H1 (cell line): Measurements from ENCODE around the gene PSKH1.

ENCODE experiments used
- CHD2 ChIP-seq: IDR thresholded peaks from 2 replicates; pipeline ENCODE4 v1.6.1; 2012; ENCODE audit warnings: low read length, improper control_type of control experiment
- EZH2 ChIP-seq: fragments of 200-600 bp; sonication (generic); IDR thresholded peaks from 2 replicates; pipeline ENCODE4 v1.7.1; 2012; ENCODE audit warnings: low read depth, mild to moderate bottlenecking, moderate library complexity, low read length, inconsistent platforms; ENCODE audit not compliant: severe bottlenecking
- POLR2A ChIP-seq, 2 experiments: IDR thresholded peaks; 1 replicate in 1 of 2; 2 replicates in 1 of 2; pipeline ENCODE4 v1.6.1; 2011; ENCODE audit warnings: low read depth in 2 of 2, low read length in 2 of 2, mild to moderate bottlenecking in 2 of 2; ENCODE audit errors: control extremely low read depth in 1 of 2
- TF ChIP-seq, protein P1 (sequence below): IDR thresholded peaks from 2 replicates; pipeline ENCODE4 v1.6.1; 2012; ENCODE audit warnings: inconsistent platforms
- TF ChIP-seq, protein P2 (sequence below): IDR thresholded peaks from 2 replicates; pipeline ENCODE4 v1.6.1; 2011; ENCODE audit warnings: low read depth, mild to moderate bottlenecking, low read length; ENCODE audit not compliant: insufficient read depth

DNA sequence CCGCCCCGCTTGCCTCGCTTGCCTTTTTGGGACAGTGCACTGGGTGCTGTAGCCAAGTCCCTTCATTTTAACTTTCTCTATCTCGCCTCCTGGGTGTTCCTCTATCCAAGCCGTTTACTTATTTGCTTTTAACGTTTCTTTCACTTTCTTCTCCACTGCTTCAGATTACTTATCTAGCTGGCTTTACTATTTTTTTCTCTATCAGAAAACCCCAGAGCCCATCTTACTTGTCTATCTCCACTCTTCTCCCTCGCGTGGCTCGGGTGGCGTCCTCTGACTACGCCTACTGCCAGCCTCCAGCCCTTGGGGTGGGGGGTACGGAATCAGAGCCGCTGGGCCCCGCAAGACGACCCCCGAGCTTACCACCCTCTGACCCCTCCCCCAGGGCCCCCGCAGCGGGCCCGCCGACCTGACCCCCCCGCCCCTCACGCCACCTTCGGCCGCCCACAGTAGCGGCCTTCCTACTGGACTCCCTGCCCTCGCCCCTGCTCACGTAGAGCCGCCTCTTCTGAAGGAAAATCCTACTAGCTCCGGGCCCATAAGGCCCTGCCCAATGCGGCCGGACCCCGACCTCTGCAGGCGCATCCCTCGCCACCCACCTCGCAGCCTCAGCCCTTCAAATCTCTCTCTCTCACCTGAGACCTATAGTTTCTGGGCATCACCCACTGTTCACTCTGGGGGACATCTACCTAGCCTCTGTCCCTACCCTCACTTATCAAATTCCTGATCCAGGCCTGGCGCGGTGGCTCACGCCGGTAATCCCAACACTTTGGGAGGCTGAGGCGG, 76.4 kb downstream of the PSKH1 start:
- TF ChIP-seq POLR2A (IDR thresholded peaks at IDR 0.05; ENCODE audit: control extremely low read depth in 1 of 2, low read depth in 2 of 2, low read length in 2 of 2): no peak
- TF ChIP-seq, protein P1, sequence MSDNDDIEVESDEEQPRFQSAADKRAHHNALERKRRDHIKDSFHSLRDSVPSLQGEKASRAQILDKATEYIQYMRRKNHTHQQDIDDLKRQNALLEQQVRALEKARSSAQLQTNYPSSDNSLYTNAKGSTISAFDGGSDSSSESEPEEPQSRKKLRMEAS: no peak
- TF ChIP-seq, protein P2, sequence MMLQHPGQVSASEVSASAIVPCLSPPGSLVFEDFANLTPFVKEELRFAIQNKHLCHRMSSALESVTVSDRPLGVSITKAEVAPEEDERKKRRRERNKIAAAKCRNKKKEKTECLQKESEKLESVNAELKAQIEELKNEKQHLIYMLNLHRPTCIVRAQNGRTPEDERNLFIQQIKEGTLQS: no peak
- TF ChIP-seq CHD2: no peak
- TF ChIP-seq EZH2: no peak
